ENCODE measurements around the gene POU5F1.
"Not testable (repeated sequence)": the region's sequence is repeated elsewhere in the genome, so short reads cannot be mapped to it uniquely, and the experiment has no call there.

POU5F1 gene

GRCh38 chr6:31170600-31170881, at the start of gene POU5F1:
Gene POU5F1, minus strand, starts transcription at chr6:31170682. Its CDS starts 62 bp downstream, at chr6:31170620.
- Mint-ChIP-seq H3K4me1 (ENCODE audit: low read depth) (peaks cover 2% of the 10 kb centered on the region), H3K4me3 (no peak within 1 kb of the TSS), H3K9me3 (no peaks in the 10 kb centered on the region), H3K27me3 (ENCODE audit: low read depth) (no peaks in the 10 kb centered on the region), H3K27ac (no peak within 1 kb of the TSS), H3K36me3 (ENCODE audit: low read depth) (no peaks in the 10 kb centered on the region)

- Mint-ChIP-seq H3K27me3 (ENCODE audit: low read depth) (no peaks in the 10 kb centered on the region), H3K4me3 (no peak overlapping the region), H3K9me3 (peaks cover 27% of the 10 kb centered on the region), H3K27ac (no peak overlapping the region), H3K36me3 (ENCODE audit: low read depth) (peaks cover 2% of the 10 kb centered on the region), H3K4me1 (ENCODE audit: low read depth) (peaks cover 3% of the 10 kb centered on the region)
These were observed 45.9 kb upstream of the POU5F1 start for GRCh38 chr6:31216208-31216898.

GRCh38 chr6:31215216-31215615, 44.7 kb upstream of the POU5F1 start:
- H3K36me3 Mint-ChIP-seq (ENCODE audit: low read depth); H3K4me3 Mint-ChIP-seq; H3K27ac Mint-ChIP-seq; H3K27me3 Mint-ChIP-seq (ENCODE audit: low read depth); H3K4me1 Mint-ChIP-seq (ENCODE audit: low read depth): not testable (repeated sequence)
- H3K9me3 Mint-ChIP-seq, result peaks cover 27% of the 10 kb centered on the region

GRCh38 chr6:31214516-31214915, 44.0 kb upstream of the POU5F1 start:
- H3K27me3 Mint-ChIP-seq (ENCODE audit: low read depth), result no peaks in the 10 kb centered on the region
- no peak overlapping the region for H3K4me3 Mint-ChIP-seq
- H3K36me3 Mint-ChIP-seq (ENCODE audit: low read depth), result peaks cover 6% of the 10 kb centered on the region
- peaks cover 3% of the 10 kb centered on the region for H3K4me1 Mint-ChIP-seq (ENCODE audit: low read depth)
- no peak overlapping the region for H3K27ac Mint-ChIP-seq
- H3K9me3 Mint-ChIP-seq, result peaks cover 27% of the 10 kb centered on the region

- Mint-ChIP-seq H3K9me3 (peaks cover 7% of the 10 kb centered on the region), H3K36me3 (ENCODE audit: low read depth) (peaks cover 6% of the 10 kb centered on the region), H3K27ac (no peak overlapping the region), H3K4me1 (ENCODE audit: low read depth) (peaks cover 4% of the 10 kb centered on the region), H3K4me3 (no peak overlapping the region), H3K27me3 (ENCODE audit: low read depth) (no peaks in the 10 kb centered on the region)
These were observed 40.5 kb upstream of the POU5F1 start for GRCh38 chr6:31210741-31211532.

GRCh38 chr6:31210123-31210522, 39.6 kb upstream of the POU5F1 start:
- H3K9me3 Mint-ChIP-seq, result peaks cover 6% of the 10 kb centered on the region
- H3K4me3 Mint-ChIP-seq, result no peak overlapping the region
- H3K4me1 Mint-ChIP-seq (ENCODE audit: low read depth), result peaks cover 8% of the 10 kb centered on the region
- H3K27me3 Mint-ChIP-seq (ENCODE audit: low read depth), result no peaks in the 10 kb centered on the region
- H3K27ac Mint-ChIP-seq, result no peak overlapping the region
- H3K36me3 Mint-ChIP-seq (ENCODE audit: low read depth), result peaks cover 8% of the 10 kb centered on the region

GRCh38 chr6:31209137-31209536, 38.7 kb upstream of the POU5F1 start:
- no peaks in the 10 kb centered on the region for H3K9me3 Mint-ChIP-seq

GRCh38 chr6:31208506-31208905, 38.0 kb upstream of the POU5F1 start:
- Mint-ChIP-seq H3K36me3 (ENCODE audit: low read depth) (peaks cover 6% of the 10 kb centered on the region), H3K27ac (no peak overlapping the region), H3K4me1 (ENCODE audit: low read depth) (peaks cover 22% of the 10 kb centered on the region), H3K4me3 (no peak overlapping the region), H3K9me3 (no peaks in the 10 kb centered on the region), H3K27me3 (ENCODE audit: low read depth) (no peaks in the 10 kb centered on the region)

More at GRCh38 chr6:31209137-31209536, 38.7 kb upstream of the POU5F1 start:
- Mint-ChIP-seq H3K4me3 (no peak overlapping the region), H3K36me3 (ENCODE audit: low read depth) (peaks cover 6% of the 10 kb centered on the region), H3K4me1 (ENCODE audit: low read depth) (peaks cover 16% of the 10 kb centered on the region), H3K27ac (no peak overlapping the region), H3K27me3 (ENCODE audit: low read depth) (no peaks in the 10 kb centered on the region)

GRCh38 chr6:31205638-31206037, 35.2 kb upstream of the POU5F1 start:
- Mint-ChIP-seq H3K4me3 (peak overlapping the region; percentile 61), H3K9me3 (peaks cover 3% of the 10 kb centered on the region), H3K27me3 (ENCODE audit: low read depth) (no peaks in the 10 kb centered on the region), H3K27ac (peak overlapping the region; percentile 67), H3K36me3 (ENCODE audit: low read depth) (peaks cover 17% of the 10 kb centered on the region), H3K4me1 (ENCODE audit: low read depth) (peaks cover 41% of the 10 kb centered on the region)

- Mint-ChIP-seq H3K27me3 (ENCODE audit: low read depth) (no peaks in the 10 kb centered on the region), H3K27ac (peak overlapping the region; percentile 99), H3K9me3 (peaks cover 3% of the 10 kb centered on the region), H3K4me1 (ENCODE audit: low read depth) (peaks cover 44% of the 10 kb centered on the region), H3K36me3 (ENCODE audit: low read depth) (peaks cover 21% of the 10 kb centered on the region), H3K4me3 (peak overlapping the region; percentile 91)
These were observed 34.3 kb upstream of the POU5F1 start for GRCh38 chr6:31204751-31205145.

GRCh38 chr6:31203345-31203979, 33.0 kb upstream of the POU5F1 start:
- peaks cover 27% of the 10 kb centered on the region for H3K36me3 Mint-ChIP-seq (ENCODE audit: low read depth)
- H3K27ac Mint-ChIP-seq, result peak overlapping the region; percentile 99
- H3K4me3 Mint-ChIP-seq, result peak overlapping the region; percentile 91
- H3K27me3 Mint-ChIP-seq (ENCODE audit: low read depth), result no peaks in the 10 kb centered on the region
- H3K9me3 Mint-ChIP-seq, result peaks cover 3% of the 10 kb centered on the region
- H3K4me1 Mint-ChIP-seq (ENCODE audit: low read depth), result peaks cover 54% of the 10 kb centered on the region

- H3K27ac Mint-ChIP-seq, result peak overlapping the region; percentile 99
- H3K4me3 Mint-ChIP-seq, result peak overlapping the region; percentile 38
- H3K36me3 Mint-ChIP-seq (ENCODE audit: low read depth), result peaks cover 27% of the 10 kb centered on the region
- H3K9me3 Mint-ChIP-seq, result peaks cover 3% of the 10 kb centered on the region
- no peaks in the 10 kb centered on the region for H3K27me3 Mint-ChIP-seq (ENCODE audit: low read depth)
- H3K4me1 Mint-ChIP-seq (ENCODE audit: low read depth), result peaks cover 51% of the 10 kb centered on the region
These were observed 32.0 kb upstream of the POU5F1 start for GRCh38 chr6:31202259-31203166.

- Mint-ChIP-seq H3K4me1 (ENCODE audit: low read depth) (peaks cover 52% of the 10 kb centered on the region), H3K27ac (peak overlapping the region; percentile 99), H3K4me3 (peak overlapping the region; percentile 75), H3K36me3 (ENCODE audit: low read depth) (peaks cover 30% of the 10 kb centered on the region)
- not testable (repeated sequence) for H3K9me3 Mint-ChIP-seq; H3K27me3 Mint-ChIP-seq (ENCODE audit: low read depth)
These were observed 28.6 kb upstream of the POU5F1 start for GRCh38 chr6:31199105-31199452.

All from T-helper 1 cell treated with Interleukin-12 subunit alpha and Interleukin-12 subunit beta and Interleukin-4 antibody, amounts not matched to agents 30 μg/mL and 1 μg/mL, for 36 hours (primary cell).